Cerebellar nuclear complex (tissue), 1 donor: ENCODE results near the gene SYCP1.
"Not testable (repeated sequence)": the region's sequence is repeated elsewhere in the genome, so short reads cannot be mapped to it uniquely, and the experiment has no call there.

ENCODE experiments used
- DNase-seq, 2 experiments: peaks; one replicate each; lab custom pipeline; 2025; lab: John Stamatoyannopoulos, UW

The SYCP1 gene

DNA sequence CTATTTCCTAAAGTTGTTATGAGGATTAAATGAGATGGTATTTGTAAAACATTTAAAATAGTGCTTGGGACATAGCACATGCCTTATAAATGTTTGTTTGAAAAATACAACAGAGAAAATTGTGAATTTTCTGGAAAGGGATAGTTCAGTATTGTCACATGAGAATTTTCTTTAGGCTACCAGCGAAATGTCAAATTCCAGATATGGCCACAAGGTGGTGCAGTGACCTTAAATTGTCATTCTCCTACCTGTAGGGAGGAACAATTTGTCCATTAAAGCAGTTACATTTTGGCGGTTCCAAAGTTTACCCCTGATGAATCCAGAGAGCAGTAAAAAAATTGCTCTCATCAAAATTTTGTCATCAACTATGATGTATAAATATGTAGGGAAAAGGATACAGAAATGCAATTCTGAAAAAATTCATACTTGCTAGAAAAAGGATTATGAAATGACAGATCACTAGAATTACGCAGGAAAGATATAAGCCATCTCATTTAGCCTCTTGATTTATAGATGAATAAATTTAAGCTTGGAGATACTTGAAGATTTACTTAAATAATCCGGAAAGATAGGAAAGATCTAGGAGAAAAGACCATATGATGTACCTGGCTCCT is 124.7 kb downstream of the SYCP1 start:
- DNase-seq = no peak

DNA sequence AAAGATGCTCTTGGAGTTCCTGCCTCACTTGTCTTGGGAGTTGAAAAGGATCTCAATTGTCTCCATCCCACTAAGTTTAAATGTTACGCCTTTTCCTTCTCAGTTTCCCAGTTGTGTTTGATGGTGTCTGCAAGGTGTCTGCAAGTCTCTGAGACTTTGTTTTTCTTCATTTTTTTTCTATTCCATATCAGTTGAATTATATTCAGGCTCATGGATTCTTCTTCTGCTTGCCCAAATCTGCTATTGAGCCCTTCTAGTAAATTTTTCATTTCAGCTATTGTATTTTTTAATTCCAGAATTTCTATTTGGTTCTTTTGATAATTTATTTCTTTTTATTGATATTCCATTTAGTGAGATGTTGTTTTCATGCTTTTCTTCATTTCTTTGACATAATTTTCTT is 127.6 kb downstream of the SYCP1 start:
- DNase-seq = no peak

DNA sequence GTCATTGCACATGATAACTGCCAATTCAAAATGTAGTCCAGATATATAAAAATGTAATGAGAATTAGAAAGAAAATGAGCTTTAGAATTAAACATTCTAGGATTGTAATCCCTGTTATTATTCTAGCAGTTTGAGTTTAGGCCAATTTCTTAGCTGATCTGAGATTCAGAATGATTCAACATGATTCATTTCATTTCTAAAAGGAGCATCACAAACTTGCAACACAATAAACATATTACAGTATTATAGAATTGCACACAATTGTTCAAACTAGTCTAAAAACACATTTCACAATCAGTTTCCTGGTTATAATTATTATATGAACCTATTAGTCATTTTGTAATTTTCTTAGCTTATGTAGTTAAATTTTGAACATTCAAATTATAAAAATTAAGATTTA is 131.6 kb downstream of the SYCP1 start:
- no peak for DNase-seq

DNA sequence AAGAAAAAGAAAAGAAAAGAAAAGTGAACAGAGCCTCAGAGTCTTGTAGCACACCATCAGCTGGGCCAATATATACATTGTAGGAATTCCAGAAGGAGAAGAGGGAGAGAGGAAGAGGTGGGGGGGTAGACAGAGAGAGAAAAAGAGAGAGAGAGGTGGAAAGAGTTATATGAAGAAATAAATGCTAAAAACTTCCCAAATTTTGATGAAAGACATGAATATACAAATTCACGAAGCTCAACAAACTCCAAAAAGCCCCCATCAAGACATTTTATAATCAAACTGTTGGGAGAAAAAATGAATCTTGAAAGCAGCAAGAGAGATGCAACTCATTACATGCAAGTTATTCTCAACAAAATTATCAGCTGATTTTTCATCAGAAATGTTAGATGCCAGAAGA is 133.4 kb downstream of the SYCP1 start:
- no peak for DNase-seq

DNA sequence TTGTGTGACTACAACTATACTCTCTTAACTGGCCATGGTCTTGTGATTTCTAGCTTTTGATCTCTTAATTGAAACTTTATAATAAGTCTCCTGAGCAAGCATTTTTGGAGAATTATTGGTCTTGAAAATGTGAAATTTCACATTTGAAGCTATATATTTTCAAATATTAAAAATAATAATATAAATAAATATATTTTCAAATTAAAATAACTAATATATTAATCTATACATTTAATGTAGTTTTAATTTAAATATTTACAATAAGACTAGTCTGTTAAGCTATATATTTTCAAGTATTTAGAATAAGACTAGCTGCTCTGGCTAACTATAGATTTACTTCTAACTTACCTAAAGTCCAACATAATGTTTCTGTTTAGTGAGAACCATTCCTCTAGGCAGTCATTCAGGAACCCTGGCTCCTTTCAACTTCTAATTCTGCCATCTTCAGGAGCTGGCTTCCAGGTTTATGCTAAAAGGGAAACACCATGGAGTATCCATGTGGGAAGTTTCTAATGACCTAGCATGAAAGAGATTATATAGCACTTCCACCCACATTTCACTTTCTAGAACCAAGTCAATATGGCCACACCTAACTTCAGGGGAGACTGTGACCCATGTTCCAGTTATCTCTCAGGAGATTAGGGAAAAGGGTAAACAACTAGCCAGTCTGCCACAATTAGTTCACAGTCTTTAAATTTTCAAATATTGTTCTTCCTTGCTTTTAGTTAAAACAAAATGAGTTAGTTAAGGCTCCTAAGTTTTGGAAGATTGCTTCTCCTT is 143.0 kb downstream of the SYCP1 start:
- DNase-seq = no peak

DNA sequence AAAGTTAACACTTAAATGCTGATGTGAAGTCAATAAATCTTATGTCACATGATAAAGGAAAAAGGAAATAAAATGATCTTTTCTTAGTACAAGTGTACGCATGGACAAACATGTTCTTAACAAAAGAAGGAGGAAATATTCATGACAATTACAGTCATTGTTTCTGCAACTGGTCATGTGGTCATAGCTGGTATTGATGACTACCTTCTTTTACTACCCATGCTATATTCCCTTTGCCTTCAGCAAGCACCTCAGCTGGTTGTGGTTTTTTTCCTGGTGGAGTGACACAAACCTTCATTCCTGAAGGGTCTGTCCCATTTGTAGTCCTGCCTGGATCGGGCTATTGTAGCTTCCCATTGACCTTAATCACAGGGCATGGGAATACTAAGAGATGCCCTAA is 151.5 kb downstream of the SYCP1 start:
- DNase-seq = no peak

DNA sequence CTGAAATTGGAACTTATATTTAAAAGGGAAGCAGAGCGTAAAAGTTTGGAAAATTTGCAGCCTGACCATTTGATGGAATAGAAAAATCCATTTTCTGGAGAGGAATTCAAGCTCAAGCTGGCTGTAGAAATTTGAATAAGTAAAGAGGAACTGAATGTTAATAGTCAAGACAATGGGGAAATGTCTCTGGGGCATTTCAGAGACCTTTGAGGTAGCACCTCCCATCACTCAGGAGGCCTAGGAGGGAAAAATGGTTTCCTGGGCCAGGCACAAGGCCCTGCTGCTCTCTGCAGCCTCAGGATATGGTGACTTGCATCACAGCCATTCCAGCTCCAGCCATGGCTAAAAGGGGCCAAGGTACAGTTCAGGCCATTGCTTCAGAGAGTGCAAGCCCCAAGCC is 157.3 kb downstream of the SYCP1 start:
- no peak for DNase-seq

DNA sequence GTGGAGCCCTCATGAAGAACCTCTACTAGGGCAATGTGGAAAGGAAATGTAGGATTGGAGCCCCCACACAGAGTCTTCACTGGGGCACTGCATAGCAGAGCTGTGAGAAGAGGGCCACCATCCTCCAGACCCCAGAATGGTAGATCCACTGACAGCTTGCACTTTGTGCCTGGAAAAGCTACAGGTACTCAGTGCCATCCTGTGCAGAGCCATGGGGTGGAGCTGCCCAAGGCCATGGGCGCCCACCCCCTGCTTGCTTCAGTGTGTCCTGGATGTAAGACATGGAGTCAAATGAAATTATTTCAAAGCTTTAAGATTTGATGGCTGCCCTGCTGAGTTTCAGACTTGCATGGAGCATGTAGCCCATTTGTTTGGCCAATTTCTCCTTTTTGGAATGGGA is 157.8 kb downstream of the SYCP1 start:
- no peak for DNase-seq

DNA sequence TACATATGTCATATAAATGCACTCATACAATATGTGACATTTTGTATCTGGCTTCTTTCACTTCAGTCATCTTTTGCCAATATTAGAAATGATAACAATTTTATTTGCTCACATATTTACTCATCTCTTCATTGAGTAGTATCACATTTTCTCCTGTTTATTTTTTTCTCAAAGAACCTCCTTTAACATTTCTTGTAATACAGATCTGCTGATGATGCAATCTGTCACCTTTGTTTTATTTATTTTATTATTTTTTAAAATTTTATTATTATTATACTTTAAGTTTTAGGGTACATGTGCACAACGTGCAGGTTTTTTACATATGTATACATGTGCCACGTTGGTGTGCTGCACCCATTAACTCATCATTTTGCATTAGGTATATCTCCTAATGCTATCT is 159.1 kb downstream of the SYCP1 start:
- no peak for DNase-seq

DNA sequence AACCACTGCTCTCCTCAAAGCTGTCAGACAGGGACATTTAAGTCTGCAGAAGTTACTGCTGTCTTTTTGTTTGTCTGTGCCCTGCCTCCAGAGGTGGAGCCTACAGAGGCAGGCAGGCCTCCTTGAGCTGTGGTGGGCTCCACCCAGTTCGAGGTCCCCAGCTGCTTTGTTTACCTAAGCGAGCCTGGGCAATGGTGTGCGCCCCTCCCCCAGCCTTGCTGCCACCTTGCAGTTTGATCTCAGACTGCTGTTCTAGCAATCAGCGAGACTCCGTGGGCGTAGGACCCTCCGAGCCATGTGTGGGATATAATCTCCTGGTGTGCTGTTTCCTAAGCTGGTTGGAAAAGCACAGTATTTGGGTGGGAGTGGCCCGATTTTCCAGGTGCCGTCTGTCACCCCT is 164.9 kb downstream of the SYCP1 start:
- not testable (repeated sequence) for DNase-seq

DNA sequence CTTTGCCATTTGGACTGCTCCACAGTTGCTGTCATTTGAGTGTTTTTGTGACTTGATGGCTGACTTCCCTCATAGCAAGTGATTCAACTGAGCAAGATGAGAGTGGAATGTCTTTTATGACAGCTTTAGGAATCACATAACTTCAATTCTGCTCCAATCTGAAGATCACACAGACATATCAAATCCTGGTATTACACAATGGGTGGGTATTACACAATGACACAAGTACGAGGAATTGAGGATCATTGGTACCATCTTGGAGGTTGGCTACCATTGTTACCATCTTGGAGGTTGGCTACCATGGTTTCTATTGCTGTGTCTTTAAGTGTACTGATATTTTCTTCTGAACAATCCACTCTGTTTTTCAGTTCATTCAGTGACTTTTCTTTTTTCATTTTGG is 166.5 kb downstream of the SYCP1 start:
- no peak for DNase-seq

DNA sequence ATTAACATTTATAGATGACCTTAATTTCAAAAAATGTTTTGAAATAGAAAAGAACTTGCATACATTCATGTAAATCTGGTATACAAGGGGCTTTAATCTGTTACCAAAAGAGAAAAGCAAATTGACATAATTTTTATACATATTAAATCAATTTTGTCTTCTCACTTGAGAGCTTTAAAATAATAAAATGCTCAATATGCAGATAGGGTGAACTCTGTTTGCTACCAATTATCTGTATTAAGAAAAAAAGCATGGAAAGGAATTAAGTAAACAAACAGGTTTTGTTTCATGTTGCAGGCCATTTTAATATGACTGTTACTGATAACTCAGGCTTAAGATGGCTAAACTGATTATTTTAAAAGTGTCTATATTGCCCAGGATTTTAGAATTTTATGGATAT is 168.9 kb downstream of the SYCP1 start:
- DNase-seq = no peak

DNA sequence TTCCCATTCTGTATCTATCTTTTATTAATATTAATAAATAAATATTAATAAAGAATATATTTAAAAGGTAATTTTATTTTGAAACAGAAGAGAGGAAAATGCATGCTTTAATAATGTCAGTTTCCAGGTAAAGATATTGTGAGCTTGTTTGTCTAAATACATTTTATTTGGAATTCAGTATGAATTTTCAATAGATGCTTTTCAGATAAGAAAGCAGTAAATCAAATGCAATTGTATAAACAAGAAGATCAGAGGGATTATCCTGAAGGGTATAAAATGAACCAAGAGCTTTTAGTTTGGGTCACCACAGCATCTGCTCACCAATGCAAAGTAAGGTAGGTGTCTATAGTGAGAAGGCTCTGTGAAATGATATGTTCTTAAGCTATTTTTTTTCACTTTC is 174.9 kb downstream of the SYCP1 start, which contains the start of gene TSHB:
TSS of gene TSHB (plus strand) at position 301 of the 400 bp plus-strand sequence. CDS start 3,537 bp downstream, outside the sequence.
- no peak for DNase-seq

DNA sequence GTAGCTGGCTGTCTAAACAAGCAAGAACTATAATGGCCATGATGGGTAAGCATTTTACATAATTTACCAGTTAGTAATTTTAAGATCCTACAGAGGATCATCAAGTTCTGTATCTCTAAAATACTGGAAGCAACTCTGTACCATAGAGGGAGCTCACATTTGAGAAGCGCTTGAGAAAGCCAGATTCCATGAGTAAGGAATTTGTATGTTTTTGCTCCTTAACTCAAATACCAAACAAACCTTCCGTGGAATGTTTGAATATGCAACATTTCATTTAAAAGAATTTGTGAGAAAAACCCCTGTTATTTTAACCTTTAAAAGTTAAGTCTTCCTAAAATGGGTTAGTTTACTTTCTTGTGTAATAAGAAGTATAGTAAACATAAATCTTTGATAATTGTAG is 176.9 kb downstream of the SYCP1 start:
- no peak for DNase-seq

DNA sequence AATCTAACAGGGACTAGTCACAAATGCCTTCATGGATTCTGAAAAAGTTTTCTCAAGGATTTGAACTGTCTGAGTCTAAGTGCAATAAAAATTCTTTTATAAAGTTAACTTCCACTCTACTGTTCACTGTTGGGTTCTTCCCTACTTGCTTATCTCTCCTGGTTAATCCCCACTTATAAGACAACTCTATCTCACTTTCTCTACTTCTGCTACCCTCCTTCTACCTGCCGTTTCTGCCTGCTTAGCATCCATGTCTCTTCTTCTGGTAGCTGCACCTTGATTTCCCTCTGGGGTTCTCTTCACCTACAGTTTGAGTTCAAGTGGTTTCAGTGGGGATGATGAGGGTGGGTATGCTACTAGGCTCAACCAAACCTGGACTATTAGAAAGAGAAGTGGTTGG is 181.0 kb downstream of the SYCP1 start:
- no peak for DNase-seq

DNA sequence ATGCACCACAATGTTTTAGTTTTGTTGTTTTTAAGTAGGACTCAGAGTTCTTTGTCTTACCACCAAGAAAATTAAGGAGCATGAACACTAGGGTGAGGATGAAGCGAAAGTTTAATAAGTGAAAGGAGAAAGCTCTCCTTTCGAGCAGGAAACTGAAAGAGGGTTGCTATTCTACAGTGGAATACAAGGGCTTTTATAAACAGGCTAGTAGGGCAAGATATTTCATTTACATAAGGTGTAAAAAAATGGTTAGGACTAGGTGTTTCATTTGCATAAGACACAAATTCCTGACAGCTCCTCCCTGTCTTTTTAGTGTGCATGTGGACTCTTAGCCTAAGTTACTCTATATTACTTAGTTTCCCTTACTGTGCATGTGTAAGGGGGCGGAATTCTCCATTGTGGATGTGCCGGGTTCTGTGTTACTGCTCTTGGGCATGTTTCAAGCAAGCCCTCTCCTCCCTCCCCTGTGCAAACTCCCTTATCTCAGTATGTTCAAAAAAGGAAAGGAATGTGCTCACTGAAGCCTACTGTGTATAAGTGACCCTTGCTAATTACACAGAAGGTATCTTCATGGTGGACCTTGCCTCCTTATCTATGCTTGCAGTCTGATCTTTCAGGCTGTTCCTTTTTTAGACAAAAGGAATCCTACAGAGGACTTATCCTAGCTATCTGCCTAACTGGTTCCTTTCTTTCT is 182.3 kb downstream of the SYCP1 start:
- DNase-seq = no peak

DNA sequence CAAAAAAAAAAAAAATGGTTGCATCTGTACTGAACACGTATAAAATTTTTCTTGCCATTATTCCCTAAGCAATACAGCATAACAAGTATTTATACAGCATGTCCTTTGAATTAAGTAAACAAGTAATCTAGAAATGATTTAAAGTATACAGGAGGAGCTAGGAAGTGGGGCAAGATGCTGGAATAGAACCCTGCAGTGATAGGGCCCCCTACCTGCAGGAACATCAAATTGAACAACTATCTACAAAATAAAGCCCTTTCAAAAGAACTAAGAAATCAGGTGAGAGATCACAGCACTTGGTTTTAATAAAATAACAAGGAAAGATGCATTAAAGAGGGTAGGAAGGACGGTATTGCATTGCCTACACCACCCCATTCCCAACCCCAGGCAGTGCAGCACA is 185.8 kb downstream of the SYCP1 start:
- DNase-seq = no peak

DNA sequence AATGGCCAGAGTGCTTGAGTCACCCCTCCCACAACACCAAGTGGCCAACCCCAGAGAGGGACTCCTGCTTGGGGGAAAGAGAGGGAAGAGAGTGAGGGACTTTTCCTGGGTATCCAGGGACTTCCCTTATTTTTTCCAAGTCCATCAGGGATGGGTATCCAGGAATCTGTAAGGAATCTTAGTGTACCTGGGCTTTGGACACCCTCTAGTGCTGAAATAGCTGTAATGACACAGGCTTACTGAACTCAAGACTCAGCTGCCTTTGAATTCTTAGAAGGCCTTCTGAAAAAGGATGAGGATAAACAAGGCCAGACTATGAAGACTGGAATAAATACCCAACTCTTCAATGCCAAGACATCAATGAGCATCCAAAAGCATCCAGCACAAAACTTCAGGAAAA is 187.0 kb downstream of the SYCP1 start:
- DNase-seq = no peak
